GM12878 (cell line): ENCODE data around the gene TMEM167B. TPM values are rescaled to one million over a fixed set of nuclear protein-coding genes. Genes with fewer than 3 reads are reported as not detected.

Experiments
- ATAC-seq: fragments of 200-7000 bp; cut with Tn5 transposase; 3 replicates; pipeline ENCODE4 v1.9.1; 2020; ENCODE audit warnings: mild to moderate bottlenecking, moderate library complexity
- BruUV-seq: library from RNA; stranded (reverse); fragments of 400-500 nt; replicated peaks from 2 replicates; lab custom pipeline; 2021; lab: Mats Ljungman, UMichigan
- CTCF ChIA-PET: fragments of 300-600 bp; sonication (Branson Sonifier 250); formaldehyde crosslinking; extraction: SDS; loops from one replicate; lab custom pipeline; 2021; ENCODE audit warnings: inconsistent platforms; lab: Yijun Ruan, JAX
- POLR2A ChIA-PET: fragments of 350-600 bp; formaldehyde crosslinking; extraction: SDS; loops from one replicate; lab custom pipeline; 2021; ENCODE audit warnings: inconsistent platforms; lab: Charles Lee
- RAD21 ChIA-PET: fragments of 300-600 bp; sonication (Branson Sonifier 250); formaldehyde crosslinking; loops from one replicate; lab custom pipeline; 2023; ENCODE audit warnings: antibody characterized with exemption; ENCODE audit not compliant: unreplicated experiment; lab: Charles Lee
- SMC1A ChIA-PET: fragments of 300-600 bp; sonication (Branson Sonifier 250); formaldehyde crosslinking; loops from one replicate; lab custom pipeline; 2023; ENCODE audit not compliant: unreplicated experiment, uncharacterized antibody; lab: Charles Lee
- DNase-seq: peaks from one replicate; pipeline ENCODE4 v3.0.0-alpha.2; 2011; ENCODE audit warnings: low read depth, low spot score
- FAIRE-seq: peaks from 3 replicates; lab custom pipeline; 2011; peaks lifted over from hg19 to GRCh38; lab: Jason Lieb, UNC
- H2AFZ ChIP-seq: 2 replicates; pipeline ENCODE4 v1.6.0; 2011; ENCODE audit warnings: low read depth, low read length, control low read depth; ENCODE audit not compliant: control insufficient read depth
- H3K27ac ChIP-seq: 2 replicates; pipeline ENCODE4 v1.5.1; 2011; ENCODE audit warnings: control low read depth; ENCODE audit not compliant: control insufficient read depth, insufficient read depth
- H3K27me3 ChIP-seq, 2 experiments: replicated peaks in 1 of 2; 2 replicates each; pipeline versions ENCODE4 v1.6.0 to v1.6.1; 2011; ENCODE audit warnings: low read length in 1 of 2; ENCODE audit not compliant: control insufficient read depth in 2 of 2, insufficient read depth in 2 of 2
- H3K36me3 ChIP-seq, 2 experiments: 2 replicates each; pipeline ENCODE4 v1.5.1; 2011; ENCODE audit warnings: low read length in 1 of 2; ENCODE audit not compliant: control insufficient read depth in 2 of 2, insufficient read depth in 2 of 2
- H3K4me1 ChIP-seq: 2 replicates; pipeline ENCODE4 v1.6.1; 2011; ENCODE audit warnings: mild to moderate bottlenecking, low read length, moderate library complexity, mixed read lengths; ENCODE audit not compliant: control insufficient read depth, insufficient read depth
- H3K4me2 ChIP-seq: 2 replicates; pipeline ENCODE4 v1.6.0; 2011; ENCODE audit warnings: control low read depth; ENCODE audit not compliant: control insufficient read depth, insufficient read depth
- H3K4me3 ChIP-seq: fragments of 200-600 bp; sonication (generic); 2 replicates; pipeline ENCODE4 v1.5.1; 2016
- H3K79me2 ChIP-seq: 2 replicates; pipeline ENCODE4 v1.6.0; 2011; ENCODE audit warnings: low read length; ENCODE audit not compliant: control insufficient read depth, insufficient read depth
- H3K9ac ChIP-seq: 2 replicates; pipeline ENCODE4 v1.8.0; 2011; ENCODE audit warnings: low read length, control low read depth, mixed read lengths; ENCODE audit not compliant: control insufficient read depth, insufficient read depth
- H3K9me3 ChIP-seq: replicated peaks from 3 replicates; pipeline ENCODE4 v1.5.1; 2011; ENCODE audit warnings: mild to moderate bottlenecking, low read length; ENCODE audit not compliant: control insufficient read depth, insufficient read depth
- H4K20me1 ChIP-seq: 2 replicates; pipeline ENCODE4 v1.6.0; 2011; ENCODE audit not compliant: control insufficient read depth, insufficient read depth
- BRCA1 ChIP-seq: IDR thresholded peaks from 2 replicates; pipeline ENCODE4 v1.6.1; 2011; ENCODE audit warnings: low read depth, low read length, improper control_type of control experiment
- E2F8 ChIP-seq: fragments of 450-650 bp; IDR thresholded peaks from 2 replicates; pipeline ENCODE4 v1.6.1; 2018; ENCODE audit warnings: mild to moderate bottlenecking, low read depth, moderate library complexity; ENCODE audit not compliant: partially characterized antibody
- ETV6 ChIP-seq, 2 experiments: fragments of 450-650 bp in 1 of 2; IDR thresholded peaks in 1 of 2; conservative IDR thresholded peaks in 1 of 2; 2 replicates each; pipeline ENCODE4 v1.6.1; 2014; ENCODE audit warnings: antibody characterized with exemption in 1 of 2, borderline replicate concordance in 1 of 2, low read depth in 1 of 2, mild to moderate bottlenecking in 1 of 2, moderate library complexity in 1 of 2
- GATAD2B ChIP-seq: fragments of 450-650 bp; conservative IDR thresholded peaks from 2 replicates; pipeline ENCODE4 v1.6.1; 2017; ENCODE audit warnings: low read depth, mild to moderate bottlenecking, moderate library complexity
- IKZF1 ChIP-seq: fragments of 450-650 bp; conservative IDR thresholded peaks from 2 replicates; pipeline ENCODE4 v1.6.1; 2017; ENCODE audit warnings: antibody characterized with exemption, mild to moderate bottlenecking
- MAX ChIP-seq: IDR thresholded peaks from 2 replicates; pipeline ENCODE4 v1.6.1; 2012; ENCODE audit warnings: low read depth, low read length, improper control_type of control experiment
- MEF2B ChIP-seq: fragments of 450-650 bp; IDR thresholded peaks from 2 replicates; pipeline ENCODE4 v1.6.1; 2018; ENCODE audit warnings: mild to moderate bottlenecking, moderate library complexity; ENCODE audit not compliant: partially characterized antibody, poor library complexity, severe bottlenecking
- RUNX3 ChIP-seq: IDR thresholded peaks from 2 replicates; pipeline ENCODE4 v1.6.1; 2012; ENCODE audit warnings: low read length, inconsistent platforms
- USF2 ChIP-seq: IDR thresholded peaks from 2 replicates; pipeline ENCODE4 v1.6.1; 2011; ENCODE audit warnings: low read depth, low read length, improper control_type of control experiment, borderline replicate concordance
- ZNF217 ChIP-seq: fragments of 450-650 bp; IDR thresholded peaks from 2 replicates; pipeline ENCODE4 v1.6.1; 2017; ENCODE audit warnings: antibody characterized with exemption, mild to moderate bottlenecking
- ZSCAN29 ChIP-seq: fragments of 450-650 bp; IDR thresholded peaks from 2 replicates; pipeline ENCODE4 v1.6.1; 2017; ENCODE audit warnings: mild to moderate bottlenecking, moderate library complexity
- WGBS: methylation state at CpG from one replicate; pipeline ENCODE4 v1.1.6; 2016; ENCODE audit warnings: low lambda C conversion rate; ENCODE audit not compliant: insufficient replicate concordance, insufficient coverage; ENCODE audit errors: missing lambda C conversion rate; 5-methylcytosine and 5-hydroxymethylcytosine counted together
- in situ Hi-C: fragments of 300-500 bp; cut with MboI; formaldehyde crosslinking; loops from 9 replicates; pipeline ENCODE4 v1.14.3; 2018; ENCODE audit warnings: mixed read lengths
- intact Hi-C: fragments of 100-400 bp; cut with micrococcal nuclease; formaldehyde crosslinking; loops from one replicate; pipeline ENCODE4 v1.14.2; 2022; ENCODE audit not compliant: unreplicated experiment
- polyA plus RNA-seq, 11 experiments: library from polyadenylated mRNA; depleted of rRNA in 4 of 11; unstranded in 6 of 11; stranded (reverse) in 5 of 11; fragments of >200 nt; fragmentation: Nextera tagmentation in 4 of 11; fragmentation: Illumina TruSeq in 1 of 11; extraction: Ambion mirVana in 4 of 11; extraction: Trizol in 1 of 11; gene quantifications; 1 replicate in 1 of 11; 2 replicates in 10 of 11; pipeline versions ENCODE4 v1.2.1 to v1.2.3, GENCODE V29; 2011 to 2016; ENCODE audit warnings: inconsistent platforms in 2 of 11, missing spikeins in 2 of 11, low read depth in 1 of 11
- total RNA-seq, 4 experiments: library from RNA; depleted of rRNA in 3 of 4; stranded (reverse); fragments of >200 nt in 3 of 4; fragmentation: Illumina TruSeq in 1 of 4; extraction: Trizol in 1 of 4; gene quantifications; 2 replicates each; pipeline versions ENCODE4 v1.2.1 to v1.2.3, GENCODE V29; 2013 to 2021

The TMEM167B gene
- total and polyA plus RNA-seq, 10 of the 15 experiments (the other 5 are each of a cell fraction or from before 2014, with no cell fraction given) = 15.6 to 26.1 (median 21.1) TPM

- in situ Hi-C loops (no loop called here), intact Hi-C loops (no loop called here)
- H3K9me3 ChIP-seq = no peaks in the 10 kb centered on the region
- no peaks in the 10 kb centered on the region for H3K27me3 ChIP-seq
- H3K9ac ChIP-seq = peak overlapping the region; percentile 69
- H3K4me3 ChIP-seq = peak overlapping the region; percentile 95
- H3K79me2 ChIP-seq = peaks cover 30% of the 10 kb centered on the region
- CTCF ChIA-PET = interaction anchor here (0.7 to 6.5 kb wide), 11 partner anchors 8 to 454 kb away, joined by 3 to 35 read pairs (median 3); partner anchors contain the start of gene TAF13
- H2AFZ ChIP-seq = peak overlapping the region; percentile 5; the same call in 1 of the 2 replicates
- TF ChIP-seq ETV6 (conservative IDR thresholded peaks at IDR 0.05 in 1 of 2, IDR thresholded peaks at IDR 0.05 in 1 of 2; ENCODE audit: borderline replicate concordance in 1 of 2, low read depth in 1 of 2) (peak in 1 of 2 experiments; percentile 35; a peak in 1 of 4 replicates), RUNX3 (0 out of 2 replicates have a peak, but pooled peaks have one; percentile 20), GATAD2B (no peak), IKZF1 (peak; percentile 40)
- H3K27ac ChIP-seq = peak overlapping the region; percentile 91
- no TSS peak for BruUV-seq
- H3K4me2 ChIP-seq = peak overlapping the region; percentile 90
- H4K20me1 ChIP-seq = no peaks in the 10 kb centered on the region
- SMC1A ChIA-PET = interaction anchor here (0.8 to 4.4 kb wide), 7 partner anchors 8 to 129 kb away, joined by 3 to 25 read pairs (median 5); partner anchors contain the start of genes CLCC1 and TAF13
- ATAC-seq = peak; percentile 12
- H3K4me1 ChIP-seq = peaks cover 9% of the 10 kb centered on the region
- no peak for FAIRE-seq
- RAD21 ChIA-PET = interaction anchor here (0.6 to 2.7 kb wide), 5 partner anchors 8 to 1308 kb away, joined by 3 to 19 read pairs (median 4); a partner anchor contains a TSS
- POLR2A ChIA-PET = interaction anchor here (0.5 to 3.3 kb wide), 6 partner anchors 9 to 165 kb away, joined by 4 to 24 read pairs (median 8); partner anchors contain the start of genes SARS1, TAF13 and WDR47
- no peak for DNase-seq
- peaks cover 0 to 9% of the 10 kb centered on the region in 2 experiments; a peak in 3 of 4 replicates for H3K36me3 ChIP-seq
- 0% methylated on average over 1 of the region's 1 CpG for WGBS
Observed at GRCh38 chr1:109091839-109092193, 1.3 kb downstream of the TMEM167B start.

- Histone ChIP-seq H3K4me3 (no peak overlapping the region), H3K9me3 (no peaks in the 10 kb centered on the region)
- intact Hi-C loops (no loop called here), in situ Hi-C loops (no loop called here)
- no peak for DNase-seq
- POLR2A ChIA-PET = no interaction called here
- no peak for TF ChIP-seq MAX
- no peak for TF ChIP-seq USF2
- TF ChIP-seq MEF2B = no peak
- TF ChIP-seq ZSCAN29 = no peak
- TF ChIP-seq ZNF217 = no peak
- no peak for TF ChIP-seq E2F8
- TF ChIP-seq BRCA1 = no peak
- TF ChIP-seq, all 136 proteins: peak for 0
- Histone ChIP-seq H3K36me3 (peaks cover 0 to 9% of the 10 kb centered on the region in 2 experiments; a peak in 3 of 4 replicates), H3K27ac (no peak overlapping the region), H4K20me1 (no peaks in the 10 kb centered on the region), H2AFZ (no peak overlapping the region), H3K4me2 (no peak overlapping the region), H3K27me3 (no peaks in the 10 kb centered on the region), H3K4me1 (peaks cover 9% of the 10 kb centered on the region), H3K79me2 (peaks cover 29% of the 10 kb centered on the region), H3K9ac (no peak overlapping the region)
- BruUV-seq = TSS peak; percentile 24
- SMC1A ChIA-PET = no interaction called here
- no peak for ATAC-seq
- WGBS = 96% methylated on average over 7 of the region's 7 CpGs
- no peak for FAIRE-seq
- CTCF ChIA-PET = interaction anchor here (1.7 kb wide), 1 partner anchor 10 kb away, joined by 4 read pairs; no protein-coding TSS in a partner anchor
- RAD21 ChIA-PET = no interaction called here
Observed at GRCh38 chr1:109094377-109094803, 3.8 kb downstream of the TMEM167B start.
